ENCODE results near the gene FAAP100. TPM values are rescaled to one million over a fixed set of nuclear protein-coding genes. Genes with fewer than 3 reads are reported as not detected.

FAAP100 gene
- total RNA-seq, 1 donor from 2014 or later: 37.2 TPM

DNA sequence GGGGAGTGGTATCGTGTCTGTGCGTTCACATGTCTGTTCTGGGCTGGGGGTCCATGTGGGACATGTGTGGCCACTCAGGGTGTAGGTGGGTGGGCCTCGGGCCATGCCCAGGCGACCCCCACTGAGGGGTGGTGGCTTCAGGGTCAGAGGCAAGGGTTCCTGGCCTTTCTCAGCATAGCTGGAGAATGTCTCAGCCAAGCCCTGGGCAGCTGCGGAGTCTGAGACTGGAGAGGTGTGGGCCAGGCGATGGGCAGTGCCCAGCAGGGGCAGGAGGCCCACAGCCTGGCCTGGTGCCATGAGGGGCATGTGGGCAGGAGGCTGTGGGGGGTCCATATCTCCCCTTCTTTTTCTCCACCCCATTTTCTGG, 22.7 kb downstream of the FAAP100 start:
- TF ChIP-seq, protein P1, sequence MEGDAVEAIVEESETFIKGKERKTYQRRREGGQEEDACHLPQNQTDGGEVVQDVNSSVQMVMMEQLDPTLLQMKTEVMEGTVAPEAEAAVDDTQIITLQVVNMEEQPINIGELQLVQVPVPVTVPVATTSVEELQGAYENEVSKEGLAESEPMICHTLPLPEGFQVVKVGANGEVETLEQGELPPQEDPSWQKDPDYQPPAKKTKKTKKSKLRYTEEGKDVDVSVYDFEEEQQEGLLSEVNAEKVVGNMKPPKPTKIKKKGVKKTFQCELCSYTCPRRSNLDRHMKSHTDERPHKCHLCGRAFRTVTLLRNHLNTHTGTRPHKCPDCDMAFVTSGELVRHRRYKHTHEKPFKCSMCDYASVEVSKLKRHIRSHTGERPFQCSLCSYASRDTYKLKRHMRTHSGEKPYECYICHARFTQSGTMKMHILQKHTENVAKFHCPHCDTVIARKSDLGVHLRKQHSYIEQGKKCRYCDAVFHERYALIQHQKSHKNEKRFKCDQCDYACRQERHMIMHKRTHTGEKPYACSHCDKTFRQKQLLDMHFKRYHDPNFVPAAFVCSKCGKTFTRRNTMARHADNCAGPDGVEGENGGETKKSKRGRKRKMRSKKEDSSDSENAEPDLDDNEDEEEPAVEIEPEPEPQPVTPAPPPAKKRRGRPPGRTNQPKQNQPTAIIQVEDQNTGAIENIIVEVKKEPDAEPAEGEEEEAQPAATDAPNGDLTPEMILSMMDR (IDR thresholded peaks at IDR 0.05; ENCODE audit: unreplicated experiment): no peak
- H3K27ac Mint-ChIP-seq: no peak overlapping the region
- H3K4me1 Mint-ChIP-seq: no peaks in the 10 kb centered on the region
- no peak for DNase-seq (ENCODE audit: low spot score in 2 of 2, unreplicated experiment in 2 of 2)
- no peaks in the 10 kb centered on the region for H3K36me3 Mint-ChIP-seq
- no peak overlapping the region for H3K4me3 Mint-ChIP-seq
- H3K9me3 Mint-ChIP-seq: no peaks in the 10 kb centered on the region
- H3K27me3 Mint-ChIP-seq (ENCODE audit: low read depth): peaks cover 8% of the 10 kb centered on the region

DNA sequence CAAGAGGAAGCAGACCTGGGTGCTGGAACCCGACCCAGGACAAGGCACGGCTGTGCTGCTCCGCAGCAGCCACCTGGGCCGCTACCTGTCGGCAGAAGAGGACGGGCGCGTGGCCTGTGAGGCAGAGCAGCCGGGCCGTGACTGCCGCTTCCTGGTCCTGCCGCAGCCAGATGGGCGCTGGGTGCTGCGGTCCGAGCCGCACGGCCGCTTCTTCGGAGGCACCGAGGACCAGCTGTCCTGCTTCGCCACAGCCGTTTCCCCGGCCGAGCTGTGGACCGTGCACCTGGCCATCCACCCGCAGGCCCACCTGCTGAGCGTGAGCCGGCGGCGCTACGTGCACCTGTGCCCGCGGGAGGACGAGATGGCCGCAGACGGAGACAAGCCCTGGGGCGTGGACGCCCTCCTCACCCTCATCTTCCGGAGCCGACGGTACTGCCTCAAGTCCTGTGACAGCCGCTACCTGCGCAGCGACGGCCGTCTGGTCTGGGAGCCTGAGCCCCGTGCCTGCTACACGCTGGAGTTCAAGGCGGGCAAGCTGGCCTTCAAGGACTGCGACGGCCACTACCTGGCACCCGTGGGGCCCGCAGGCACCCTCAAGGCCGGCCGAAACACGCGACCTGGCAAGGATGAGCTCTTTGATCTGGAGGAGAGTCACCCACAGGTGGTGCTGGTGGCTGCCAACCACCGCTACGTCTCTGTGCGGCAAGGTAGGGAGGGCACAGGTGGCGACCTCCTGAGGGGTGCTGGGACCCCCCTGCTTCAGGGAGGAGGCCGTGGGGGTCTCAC, 23.3 kb downstream of the FAAP100 start:
- Mint-ChIP-seq H3K36me3 (no peaks in the 10 kb centered on the region), H3K27ac (no peak overlapping the region)

DNA sequence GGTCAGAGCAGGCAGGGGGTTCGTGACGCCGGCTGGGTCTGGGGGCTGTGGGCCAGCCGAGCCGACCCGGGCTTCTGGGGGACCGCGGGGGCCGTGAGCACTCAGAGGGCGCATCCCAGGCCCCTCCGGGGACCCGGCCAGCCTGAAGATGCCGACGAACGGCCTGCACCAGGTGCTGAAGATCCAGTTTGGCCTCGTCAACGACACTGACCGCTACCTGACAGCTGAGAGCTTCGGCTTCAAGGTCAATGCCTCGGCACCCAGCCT, 23.8 kb downstream of the FAAP100 start:
- Mint-ChIP-seq H3K27me3 (ENCODE audit: low read depth) (peaks cover 3% of the 10 kb centered on the region), H3K27ac (no peak overlapping the region), H3K4me1 (peaks cover 1% of the 10 kb centered on the region), H3K36me3 (no peaks in the 10 kb centered on the region), H3K4me3 (no peak overlapping the region), H3K9me3 (no peaks in the 10 kb centered on the region)
- no peak for DNase-seq (ENCODE audit: low spot score in 2 of 2, unreplicated experiment in 2 of 2)
- TF ChIP-seq, protein P1 (IDR thresholded peaks at IDR 0.05; ENCODE audit: unreplicated experiment): no peak

More for the DNA sequence above, 23.3 kb downstream of the FAAP100 start:
- H3K9me3 Mint-ChIP-seq: no peaks in the 10 kb centered on the region
- H3K4me3 Mint-ChIP-seq: no peak overlapping the region
- no peak for DNase-seq (ENCODE audit: low spot score in 2 of 2, unreplicated experiment in 2 of 2)
- TF ChIP-seq, protein P1 (IDR thresholded peaks at IDR 0.05; ENCODE audit: unreplicated experiment): no peak
- no peaks in the 10 kb centered on the region for H3K4me1 Mint-ChIP-seq
- peaks cover 5% of the 10 kb centered on the region for H3K27me3 Mint-ChIP-seq (ENCODE audit: low read depth)

DNA sequence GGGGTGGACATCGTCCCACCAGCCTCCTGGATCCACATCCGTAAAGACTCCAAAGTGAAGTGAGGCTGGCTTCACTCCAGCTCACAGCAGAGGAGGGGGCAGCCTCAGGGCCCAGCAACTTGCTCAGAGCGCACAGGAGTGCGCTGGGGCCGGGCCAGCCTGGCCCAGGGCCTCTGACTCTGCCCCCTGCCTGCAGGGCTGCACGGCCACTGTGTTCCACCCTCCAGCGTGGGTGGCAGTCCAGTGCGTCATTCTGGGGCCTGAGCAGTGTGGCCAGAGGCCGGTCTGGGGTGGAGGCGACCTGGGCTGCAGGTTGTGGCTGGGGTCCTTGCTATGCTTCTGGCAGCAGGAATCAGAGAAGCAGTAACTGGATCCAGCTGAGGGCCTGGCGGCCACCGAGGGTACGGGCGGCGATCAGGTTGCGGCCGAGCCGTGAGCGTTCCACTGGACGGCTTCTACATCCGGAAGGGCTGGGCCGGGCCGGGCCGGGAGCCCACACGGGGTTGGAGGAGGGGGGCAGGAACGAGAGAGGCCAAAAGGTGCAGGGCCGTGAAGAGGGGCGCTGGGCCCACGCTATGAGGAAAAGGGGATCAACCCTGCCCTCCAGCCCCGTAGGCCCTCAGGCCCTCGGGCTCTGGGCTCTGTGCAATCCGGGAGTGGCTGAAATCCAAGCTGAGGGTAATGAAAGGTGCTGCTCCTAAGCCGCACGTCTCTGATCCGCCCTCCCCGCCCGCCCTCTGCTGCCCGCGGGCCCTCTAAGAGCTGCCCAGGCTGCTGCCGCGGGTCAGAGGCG, 24.4 kb downstream of the FAAP100 start, which contains the start of gene FSCN2:
Gene FSCN2, plus strand, starts transcription at position 787 of the 793 bp plus-strand sequence. CDS start 155 bp downstream, outside the sequence.
- Mint-ChIP-seq H3K27me3 (ENCODE audit: low read depth) (no peaks in the 10 kb centered on the region), H3K27ac (no peak within 1 kb of the TSS)
- TF ChIP-seq, protein P1 (IDR thresholded peaks at IDR 0.05; ENCODE audit: unreplicated experiment): no peak

DNA sequence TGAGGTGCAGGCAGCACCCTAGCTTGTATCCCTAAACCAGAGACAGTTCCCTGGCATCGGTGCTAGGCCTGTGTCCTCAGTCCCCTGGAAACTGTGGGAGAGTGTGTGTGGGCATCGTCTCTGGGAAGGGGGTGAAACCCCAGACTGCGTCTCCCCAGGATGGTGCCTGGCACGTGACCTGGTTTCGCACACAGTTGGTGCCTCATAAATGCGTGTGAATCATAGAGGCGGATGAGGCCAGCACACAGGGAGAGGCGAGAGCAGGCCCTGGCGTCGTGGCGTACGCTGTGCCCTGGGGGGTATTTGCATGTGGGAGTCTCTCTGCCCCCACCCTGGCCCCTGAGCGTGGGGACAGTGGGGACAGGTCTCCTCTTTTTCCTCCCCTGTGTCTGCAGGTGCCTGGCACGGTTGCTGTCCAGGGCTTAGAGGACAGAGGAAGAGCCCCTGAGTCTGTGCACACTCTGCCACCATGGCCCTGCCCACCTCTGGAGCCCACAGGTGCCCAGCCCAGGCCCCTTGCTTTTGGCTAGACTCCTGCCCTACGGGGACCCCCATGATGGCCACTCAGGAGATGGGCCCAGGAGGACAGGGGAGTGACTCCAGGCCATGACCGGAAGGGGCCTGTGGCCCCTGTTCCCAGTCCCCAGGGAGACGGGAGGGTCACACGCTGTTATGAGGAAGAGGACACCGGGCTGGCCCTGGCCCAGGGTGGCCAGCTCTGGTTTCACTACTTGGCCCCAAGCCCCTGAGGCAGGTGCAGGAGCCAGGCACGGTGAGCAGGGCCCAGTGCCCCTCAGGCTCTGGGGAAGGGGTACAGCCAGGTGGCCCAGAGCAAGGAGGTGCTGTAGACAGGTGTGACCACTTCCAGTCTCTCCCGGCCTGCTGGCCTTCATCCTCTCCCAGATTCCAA, 25.2 kb downstream of the FAAP100 start:
- TF ChIP-seq, protein P1 (IDR thresholded peaks at IDR 0.05; ENCODE audit: unreplicated experiment): no peak
- Mint-ChIP-seq H3K27ac (no peak overlapping the region), H3K36me3 (no peaks in the 10 kb centered on the region), H3K4me1 (peaks cover 5% of the 10 kb centered on the region), H3K27me3 (ENCODE audit: low read depth) (no peaks in the 10 kb centered on the region), H3K4me3 (no peak overlapping the region), H3K9me3 (no peaks in the 10 kb centered on the region)
- no peak for DNase-seq (ENCODE audit: low spot score in 2 of 2, unreplicated experiment in 2 of 2)

More for the DNA sequence above, 24.4 kb downstream of the FAAP100 start, which contains the start of gene FSCN2:
- no peak for DNase-seq (ENCODE audit: low spot score in 2 of 2, unreplicated experiment in 2 of 2)
- Mint-ChIP-seq H3K4me1 (peaks cover 4% of the 10 kb centered on the region), H3K4me3 (no peak within 1 kb of the TSS), H3K9me3 (no peaks in the 10 kb centered on the region), H3K36me3 (no peaks in the 10 kb centered on the region)
